HEK293 (cell line): ENCODE data around the gene ZIC5.

ENCODE experiments used
- CTCF ChIP-seq: fragments of 450-650 bp; formaldehyde crosslinking; IDR thresholded peaks from 2 replicates; pipeline ENCODE4 v1.5.1; 2016; ENCODE audit warnings: missing biosample characterization, missing genetic modification characterization
- MZF1 ChIP-seq: fragments of 450-650 bp; formaldehyde crosslinking; IDR thresholded peaks from 2 replicates; pipeline ENCODE4 v1.5.1; 2017; ENCODE audit warnings: missing biosample characterization, missing genetic modification characterization, borderline replicate concordance
- ZBTB7A ChIP-seq: fragments of 450-650 bp; formaldehyde crosslinking; IDR thresholded peaks from 2 replicates; pipeline ENCODE4 v1.5.1; 2016; ENCODE audit warnings: low read depth, missing biosample characterization, missing genetic modification characterization
- ZNF2 ChIP-seq: fragments of 450-650 bp; formaldehyde crosslinking; IDR thresholded peaks from 2 replicates; pipeline ENCODE4 v1.5.1; 2016; ENCODE audit warnings: missing biosample characterization, missing genetic modification characterization
- ZNF311 ChIP-seq: fragments of 450-650 bp; formaldehyde crosslinking; IDR thresholded peaks from 2 replicates; pipeline ENCODE4 v1.5.1; 2017; ENCODE audit warnings: missing biosample characterization, missing genetic modification characterization, borderline replicate concordance
- ZNF335 ChIP-seq: fragments of 450-650 bp; formaldehyde crosslinking; conservative IDR thresholded peaks from 2 replicates; pipeline ENCODE4 v1.5.1; 2016; ENCODE audit warnings: missing biosample characterization, missing genetic modification characterization
- ZNF580 ChIP-seq: fragments of 450-650 bp; formaldehyde crosslinking; IDR thresholded peaks from 2 replicates; pipeline ENCODE4 v1.5.1; 2016; ENCODE audit warnings: missing biosample characterization, missing genetic modification characterization
- ZSCAN16 ChIP-seq: fragments of 450-650 bp; formaldehyde crosslinking; IDR thresholded peaks from 2 replicates; pipeline ENCODE4 v1.5.1; 2016; ENCODE audit warnings: missing biosample characterization, missing genetic modification characterization

GRCh38 chr13:99948907-99949678, 22.5 kb downstream of the ZIC5 start:
- TF ChIP-seq ZNF335 (tag by site-specific recombination) (no peak), ZNF311 (tag by site-specific recombination) (no peak), ZNF580 (tag by site-specific recombination) (no peak), ZSCAN16 (tag by site-specific recombination) (no peak), ZBTB7A (tag by site-specific recombination) (no peak), ZNF2 (no peak), CTCF (tag by site-specific recombination) (no peak), MZF1 (tag by site-specific recombination) (no peak)
